AG04450 (cell line): ENCODE data around the gene MAGEC3. TPM values are rescaled to one million over a fixed set of nuclear protein-coding genes. Genes with fewer than 3 reads are reported as not detected.
"Not testable (repeated sequence)": the region's sequence is repeated elsewhere in the genome, so short reads cannot be mapped to it uniquely, and the experiment has no call there.

ENCODE experiments used
- CTCF ChIA-PET: fragments of 300-600, 350-600 bp; formaldehyde crosslinking; extraction: SDS; loops from one replicate; lab custom pipeline; 2022; ENCODE audit warnings: antibody characterized with exemption, inconsistent platforms; lab: Charles Lee
- POLR2A ChIA-PET: fragments of 350-600 bp; formaldehyde crosslinking; extraction: SDS; loops from one replicate; lab custom pipeline; 2021; ENCODE audit warnings: antibody characterized with exemption, inconsistent platforms; lab: Yijun Ruan, JAX
- DNase-seq: peaks from one replicate; pipeline ENCODE4 v3.0.0-alpha.2; 2011; ENCODE audit warnings: low read depth, low spot score
- H3K27ac ChIP-seq: one replicate; pipeline ENCODE4 v1.5.1; 2012; ENCODE audit warnings: low read depth, low read length, control low read depth
- H3K27me3 ChIP-seq: one replicate; pipeline ENCODE4 v1.6.0; 2012; ENCODE audit warnings: low read length; ENCODE audit not compliant: control insufficient read depth, insufficient read depth
- H3K4me3 ChIP-seq: 2 replicates; pipeline ENCODE4 v1.5.1; 2011; ENCODE audit warnings: mild to moderate bottlenecking, low read depth, low read length, control low read depth
- H3K9me3 ChIP-seq: 2 replicates; pipeline ENCODE4 v1.5.1; 2012; ENCODE audit warnings: low read length; ENCODE audit not compliant: control insufficient read depth, insufficient read depth
- CTCF ChIP-seq: IDR thresholded peaks from 2 replicates; pipeline ENCODE4 v1.5.1; 2011; ENCODE audit warnings: low read depth, low read length, control low read depth, inconsistent platforms
- polyA plus RNA-seq: library from polyadenylated mRNA; depleted of rRNA; stranded (reverse); fragments of >200 nt; gene quantifications from 2 replicates; pipeline ENCODE4 v1.2.3, GENCODE V29; 2011

The MAGEC3 gene
- polyA plus RNA-seq, 1 experiment, result not detected

- DNase-seq, result no peak
- H3K27me3 ChIP-seq, result no peaks in the 10 kb centered on the region
- no peaks in the 10 kb centered on the region for H3K9me3 ChIP-seq
- H3K27ac ChIP-seq, result no peak overlapping the region
- CTCF ChIA-PET, result no interaction called here
- no peak for TF ChIP-seq CTCF
- POLR2A ChIA-PET, result no interaction called here
- H3K4me3 ChIP-seq, result no peak overlapping the region
Observed at GRCh38 chrX:141832247-141832646, 5.9 kb upstream of the MAGEC3 start.

- Histone ChIP-seq H3K27me3 (no peaks in the 10 kb centered on the region), H3K4me3 (no peak overlapping the region), H3K27ac (no peak overlapping the region), H3K9me3 (no peaks in the 10 kb centered on the region)
- ChIA-PET POLR2A (no interaction called here), CTCF (no interaction called here)
- no peak for DNase-seq
- no peak for TF ChIP-seq CTCF
Observed at GRCh38 chrX:141839856-141840255, 1.7 kb downstream of the MAGEC3 start.

- Histone ChIP-seq H3K4me3 (no peak overlapping the region), H3K27me3 (no peaks in the 10 kb centered on the region), H3K27ac (no peak overlapping the region), H3K9me3 (no peaks in the 10 kb centered on the region)
- DNase-seq, result no peak
- TF ChIP-seq CTCF, result no peak
- CTCF ChIA-PET, result no interaction called here
- POLR2A ChIA-PET, result no interaction called here
Observed at GRCh38 chrX:141857479-141857878, 19.4 kb downstream of the MAGEC3 start.

GRCh38 chrX:141879616-141880015 is 41.5 kb downstream of the MAGEC3 start:
- H3K27ac ChIP-seq, result no peak overlapping the region
- CTCF ChIA-PET, result no interaction called here
- no peak overlapping the region for H3K4me3 ChIP-seq
- DNase-seq, result no peak
- TF ChIP-seq CTCF, result no peak
- no peaks in the 10 kb centered on the region for H3K27me3 ChIP-seq
- peaks cover 4% of the 10 kb centered on the region; the same call in 1 of the 2 replicates for H3K9me3 ChIP-seq
- POLR2A ChIA-PET, result no interaction called here

GRCh38 chrX:141888811-141889210 is 50.7 kb downstream of the MAGEC3 start:
- POLR2A ChIA-PET, H3K27me3 ChIP-seq, CTCF ChIA-PET, H3K4me3 ChIP-seq, H3K9me3 ChIP-seq, DNase-seq, H3K27ac ChIP-seq: not testable (repeated sequence)

- CTCF ChIA-PET, result no interaction called here
- Histone ChIP-seq H3K4me3 (no peak overlapping the region), H3K27me3 (no peaks in the 10 kb centered on the region), H3K27ac (no peak overlapping the region), H3K9me3 (no peaks in the 10 kb centered on the region; the same call in none of the 2 replicates)
- no peak for TF ChIP-seq CTCF
- DNase-seq, result no peak
- POLR2A ChIA-PET, result no interaction called here
Observed at GRCh38 chrX:141894733-141895132, 56.6 kb downstream of the MAGEC3 start.
